AG04449 (cell line): ENCODE measurements around the gene MTM1.

Experiments
- CTCF ChIA-PET: fragments of 350-600 bp; formaldehyde crosslinking; extraction: SDS; loops from one replicate; lab custom pipeline; 2021; ENCODE audit warnings: antibody characterized with exemption; lab: Yijun Ruan, JAX
- POLR2A ChIA-PET: fragments of 400-600, 350-600 bp; formaldehyde crosslinking; extraction: SDS; loops from one replicate; lab custom pipeline; 2020; ENCODE audit warnings: antibody characterized with exemption, inconsistent platforms; lab: Yijun Ruan, JAX
- DNase-seq: peaks from one replicate; pipeline ENCODE4 v3.0.0-alpha.2; 2010; ENCODE audit warnings: low read depth, low spot score
- H3K4me3 ChIP-seq: 2 replicates; pipeline ENCODE4 v1.5.1; 2011; ENCODE audit warnings: low read depth, mild to moderate bottlenecking, control low read depth, low read length
- TF ChIP-seq, protein P1 (sequence below): IDR thresholded peaks from one replicate; pipeline ENCODE4 v1.5.1; 2011; ENCODE audit warnings: mild to moderate bottlenecking, moderate library complexity, low read length, control low read depth, inconsistent platforms; ENCODE audit not compliant: insufficient read depth; ENCODE audit errors: missing control alignments

The MTM1 gene

DNA sequence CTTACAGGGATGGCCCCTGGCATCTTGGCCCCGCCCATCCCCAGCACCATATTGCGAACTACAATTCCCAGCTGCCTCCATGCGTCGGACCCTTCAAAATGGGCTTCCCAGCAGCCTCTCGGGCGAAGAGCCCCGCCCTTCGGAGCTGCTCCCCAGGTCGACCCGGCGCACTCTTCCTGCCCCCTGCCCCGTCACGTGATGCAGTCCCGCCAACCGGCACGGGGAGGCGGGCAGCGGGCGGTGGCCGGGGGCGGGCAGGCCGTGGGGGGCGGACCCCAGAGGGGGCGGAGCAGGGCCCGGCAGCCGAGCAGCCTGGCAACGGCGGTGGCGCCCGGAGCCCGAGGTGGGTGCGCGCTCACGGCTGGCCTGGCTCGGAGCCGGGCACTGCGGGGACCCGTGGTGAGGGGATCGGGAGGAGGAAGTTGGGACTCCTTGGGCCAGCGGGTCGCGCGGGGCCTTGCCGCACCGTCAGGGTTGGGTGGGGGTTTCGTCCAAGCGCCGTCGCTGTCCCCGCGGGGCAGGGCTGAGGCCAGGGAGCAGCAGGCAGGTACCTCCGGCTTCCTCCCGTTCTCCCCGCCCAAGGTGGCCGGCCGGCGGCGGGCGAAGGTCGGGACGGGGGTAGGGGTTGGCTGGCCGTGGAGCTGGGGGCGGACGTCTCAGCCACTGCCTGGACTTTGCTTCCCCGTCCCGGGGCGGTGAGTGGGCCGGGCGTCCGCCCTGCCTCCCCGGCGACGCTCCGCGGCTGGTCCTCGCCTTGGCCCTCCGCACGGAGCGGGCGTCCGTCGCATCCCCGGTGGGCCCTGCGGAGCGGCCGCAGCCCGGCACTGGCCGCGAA, at the start of gene MTM1:
Gene MTM1, plus strand, starts transcription at position 302 of the 835 bp plus-strand sequence. CDS start 23,994 bp downstream, outside the sequence.
- peak within 1 kb of the TSS; percentile 69 for H3K4me3 ChIP-seq
- CTCF ChIA-PET, result interaction anchor here (0.8 to 1.0 kb wide), 2 partner anchors 19 kb away, joined by 3 read pairs; no protein-coding TSS in a partner anchor
- TF ChIP-seq, protein P1, sequence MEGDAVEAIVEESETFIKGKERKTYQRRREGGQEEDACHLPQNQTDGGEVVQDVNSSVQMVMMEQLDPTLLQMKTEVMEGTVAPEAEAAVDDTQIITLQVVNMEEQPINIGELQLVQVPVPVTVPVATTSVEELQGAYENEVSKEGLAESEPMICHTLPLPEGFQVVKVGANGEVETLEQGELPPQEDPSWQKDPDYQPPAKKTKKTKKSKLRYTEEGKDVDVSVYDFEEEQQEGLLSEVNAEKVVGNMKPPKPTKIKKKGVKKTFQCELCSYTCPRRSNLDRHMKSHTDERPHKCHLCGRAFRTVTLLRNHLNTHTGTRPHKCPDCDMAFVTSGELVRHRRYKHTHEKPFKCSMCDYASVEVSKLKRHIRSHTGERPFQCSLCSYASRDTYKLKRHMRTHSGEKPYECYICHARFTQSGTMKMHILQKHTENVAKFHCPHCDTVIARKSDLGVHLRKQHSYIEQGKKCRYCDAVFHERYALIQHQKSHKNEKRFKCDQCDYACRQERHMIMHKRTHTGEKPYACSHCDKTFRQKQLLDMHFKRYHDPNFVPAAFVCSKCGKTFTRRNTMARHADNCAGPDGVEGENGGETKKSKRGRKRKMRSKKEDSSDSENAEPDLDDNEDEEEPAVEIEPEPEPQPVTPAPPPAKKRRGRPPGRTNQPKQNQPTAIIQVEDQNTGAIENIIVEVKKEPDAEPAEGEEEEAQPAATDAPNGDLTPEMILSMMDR, result no peak
- POLR2A ChIA-PET, result interaction anchor here (1.3 kb wide), 1 partner anchor 13 kb away, joined by 5 read pairs; no protein-coding TSS in a partner anchor
- DNase-seq, result peak; percentile 67

DNA sequence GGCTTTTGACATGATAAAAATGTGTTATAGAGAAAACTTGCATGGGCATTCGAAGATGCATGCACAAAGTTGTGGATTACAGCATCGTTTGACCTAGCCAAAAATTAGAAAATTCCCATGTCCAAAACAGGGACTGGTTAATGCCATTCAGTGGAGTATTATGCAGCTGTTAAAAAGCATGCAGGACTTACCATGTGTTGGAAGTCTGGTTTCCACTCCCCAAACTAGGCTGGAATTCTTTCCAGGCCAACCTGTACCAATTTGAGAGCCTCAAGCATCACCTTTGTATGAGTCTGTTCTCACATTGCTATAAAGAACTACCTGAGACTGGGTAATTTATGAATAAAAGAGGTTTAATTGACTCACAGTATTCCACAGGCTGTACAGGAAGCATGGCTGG, 45.9 kb upstream of the MTM1 start:
- TF ChIP-seq, protein P1, result no peak

DNA sequence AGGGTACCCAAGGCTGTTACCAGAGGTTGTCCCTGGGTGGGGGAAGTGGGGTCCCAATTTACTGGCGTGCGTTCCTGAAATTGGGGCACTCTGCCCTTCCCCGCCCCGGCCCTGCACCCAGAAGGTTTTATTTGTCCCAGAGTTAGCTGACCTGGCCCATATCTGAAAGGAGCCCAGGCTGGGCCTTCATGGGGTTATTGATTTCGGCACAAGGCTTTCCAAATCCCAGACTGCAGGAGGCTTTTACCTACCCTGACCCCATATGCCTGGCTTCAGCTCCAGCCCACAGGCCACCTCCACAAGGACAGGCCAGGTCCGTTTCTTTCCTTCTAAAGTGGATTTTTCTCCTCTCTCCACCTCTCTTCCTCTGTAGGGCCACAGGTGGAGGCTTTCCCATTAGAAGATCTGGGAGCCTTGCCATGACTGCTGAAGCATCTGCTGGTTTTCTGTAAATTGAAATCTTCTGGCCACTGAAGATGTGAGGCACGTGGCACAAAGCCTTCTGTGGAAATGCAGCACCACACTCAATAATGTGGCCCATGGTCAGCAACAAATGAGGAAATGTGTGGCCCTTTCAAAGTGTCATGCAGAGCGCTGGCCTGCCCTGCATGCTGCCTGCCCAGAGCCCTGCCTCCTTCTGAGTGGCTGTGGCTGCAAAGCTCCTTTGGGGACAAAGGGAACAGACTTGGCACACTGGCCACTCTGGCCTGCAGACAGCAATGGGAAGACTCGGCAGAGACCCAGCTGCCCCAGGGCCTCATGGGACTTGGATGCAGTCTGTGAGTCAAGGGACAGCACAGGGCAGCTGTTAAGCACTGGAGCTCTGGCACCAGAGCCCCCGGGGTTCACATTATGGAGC, 43.1 kb upstream of the MTM1 start:
- no peak overlapping the region for H3K4me3 ChIP-seq
- POLR2A ChIA-PET, result no interaction called here
- CTCF ChIA-PET, result no interaction called here
- TF ChIP-seq, protein P1, result no peak
- no peak for DNase-seq

More for the DNA sequence above, 45.9 kb upstream of the MTM1 start:
- H3K4me3 ChIP-seq, result no peak overlapping the region
- no peak for DNase-seq
- CTCF ChIA-PET, result no interaction called here
- POLR2A ChIA-PET, result no interaction called here

DNA sequence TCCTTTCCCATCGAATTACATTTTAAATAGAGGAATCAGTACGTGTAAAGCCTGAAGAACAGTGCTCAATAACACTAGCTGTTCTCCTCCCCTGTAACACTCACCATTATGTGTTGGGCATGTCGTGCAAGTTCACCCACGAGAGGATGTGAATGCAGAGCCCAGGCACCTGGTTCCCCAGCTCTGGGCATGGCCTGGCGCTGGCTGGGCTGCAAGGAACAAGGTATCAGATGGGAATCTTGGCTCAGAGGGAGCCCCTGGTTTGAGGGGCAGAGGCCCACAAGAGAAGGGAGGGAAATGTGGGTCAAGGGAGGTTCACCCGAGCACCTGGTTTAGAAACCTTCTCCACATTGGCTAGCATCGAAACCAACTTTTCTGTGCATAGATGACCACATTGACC, 41.7 kb upstream of the MTM1 start:
- TF ChIP-seq, protein P1, result no peak
- no peak for DNase-seq
- CTCF ChIA-PET, result no interaction called here
- POLR2A ChIA-PET, result no interaction called here
- H3K4me3 ChIP-seq, result no peak overlapping the region

DNA sequence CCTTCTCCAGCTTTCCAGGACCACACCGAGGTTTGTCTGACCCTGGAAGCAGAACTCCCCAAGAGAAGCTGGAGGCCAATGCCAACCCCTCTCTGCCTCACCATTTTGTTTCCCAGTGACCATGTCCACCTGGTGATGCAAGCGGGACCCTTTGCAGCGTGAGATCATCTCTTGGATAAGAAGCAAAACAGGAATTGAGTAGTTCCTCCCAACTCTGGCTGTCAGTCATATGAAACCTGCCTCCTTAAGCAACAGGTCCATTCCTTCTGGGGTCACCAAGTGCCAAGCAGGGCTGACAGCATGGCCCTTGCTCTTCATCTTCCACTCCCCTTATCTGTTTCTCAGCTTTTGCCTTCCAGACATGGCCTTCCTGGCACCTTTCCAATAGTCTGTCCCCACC, 41.3 kb upstream of the MTM1 start:
- CTCF ChIA-PET, result interaction anchor here (1.2 kb wide), 1 partner anchor 10 kb away, joined by 3 read pairs; no protein-coding TSS in a partner anchor
- DNase-seq, result no peak
- H3K4me3 ChIP-seq, result no peak overlapping the region
- TF ChIP-seq, protein P1, result no peak
- POLR2A ChIA-PET, result no interaction called here
